Dermis blood vessel endothelial cell (primary cell): ENCODE data around the gene KCNJ14. TPM values are rescaled to one million over a fixed set of nuclear protein-coding genes. Genes with fewer than 3 reads are reported as not detected.

Experiments
- DNase-seq: peaks from one replicate; pipeline ENCODE4 v3.0.0; 2010
- total RNA-seq: library from RNA; depleted of rRNA; stranded (reverse); fragments of >200 nt; gene quantifications from 2 replicates; pipeline ENCODE4 v1.2.3, GENCODE V29; 2014

Gene KCNJ14
- 0.33 and 0.51 TPM in 2 replicates for total RNA-seq

GRCh38 chr19:48455171-48455907, at the start of gene KCNJ14:
Gene KCNJ14 (plus strand): TSS chr19:48455574. CDS start chr19:48461725, 6,151 bp downstream.
- no peak for DNase-seq

- no peak for DNase-seq
Observed at GRCh38 chr19:48405850-48406249, 49.5 kb upstream of the KCNJ14 start.

GRCh38 chr19:48413879-48414587, 41.3 kb upstream of the KCNJ14 start:
- no peak for DNase-seq

DNA sequence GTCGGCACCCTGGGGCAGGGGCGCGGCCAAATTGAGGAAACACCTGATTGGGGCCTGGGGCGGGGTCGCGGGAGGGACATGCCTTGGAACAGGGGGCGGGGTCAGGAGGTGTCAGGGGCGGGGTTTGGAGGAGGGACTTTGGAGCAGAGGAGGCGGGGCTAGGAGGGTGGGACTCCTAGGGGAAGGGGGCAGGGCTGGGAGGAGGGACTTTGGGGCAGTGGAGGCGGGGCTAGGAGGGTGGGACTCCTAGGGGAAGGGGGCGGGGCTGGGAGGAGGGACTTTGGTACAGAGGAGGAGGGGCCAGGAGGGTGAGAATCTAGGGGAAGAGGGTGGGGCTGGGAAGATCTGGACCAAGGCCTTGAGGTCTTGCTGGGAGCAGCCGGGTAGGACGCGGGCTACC, 40.0 kb upstream of the KCNJ14 start:
- DNase-seq = peak; percentile 91

- DNase-seq = no peak
Observed at GRCh38 chr19:48415806-48416221, 39.6 kb upstream of the KCNJ14 start.

- DNase-seq = no peak
Observed at GRCh38 chr19:48417421-48417820, 38.0 kb upstream of the KCNJ14 start.

DNA sequence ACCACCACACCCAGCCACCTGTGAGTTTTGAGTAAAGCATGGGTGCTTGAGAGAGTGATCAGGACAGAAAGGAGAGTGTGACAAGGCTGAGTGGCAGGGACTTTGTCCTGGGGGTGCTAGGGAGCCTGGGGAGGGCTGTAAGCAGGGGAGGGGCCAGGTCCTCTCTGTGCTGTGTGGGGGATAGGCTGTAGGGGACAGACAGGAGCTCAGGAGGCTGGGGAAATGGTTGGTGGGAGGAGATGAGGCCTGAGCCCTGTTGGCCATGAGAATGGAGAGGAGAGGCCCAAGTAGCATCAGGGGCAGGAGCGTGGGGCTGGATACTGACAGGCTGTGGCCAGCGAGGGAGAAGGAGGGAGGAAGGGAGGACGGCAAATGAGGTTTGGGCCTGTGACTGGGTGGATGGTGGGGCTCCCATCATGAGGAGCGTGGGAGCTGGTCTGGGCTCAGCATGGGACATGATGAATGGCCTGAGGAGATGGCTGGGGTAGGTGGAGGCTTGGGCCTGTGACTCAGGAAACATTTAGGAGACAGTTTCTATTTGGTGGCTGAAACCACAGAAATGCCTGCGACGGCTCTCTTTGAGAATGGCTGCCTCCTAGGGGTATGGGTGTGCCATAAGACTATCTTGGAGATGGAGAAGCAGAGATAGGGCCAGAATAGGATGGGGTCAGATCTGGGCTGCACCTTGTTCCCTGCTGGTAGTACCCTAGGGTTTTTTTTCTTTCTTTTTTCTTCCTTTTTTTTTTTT, 36.9 kb upstream of the KCNJ14 start:
- no peak for DNase-seq

DNA sequence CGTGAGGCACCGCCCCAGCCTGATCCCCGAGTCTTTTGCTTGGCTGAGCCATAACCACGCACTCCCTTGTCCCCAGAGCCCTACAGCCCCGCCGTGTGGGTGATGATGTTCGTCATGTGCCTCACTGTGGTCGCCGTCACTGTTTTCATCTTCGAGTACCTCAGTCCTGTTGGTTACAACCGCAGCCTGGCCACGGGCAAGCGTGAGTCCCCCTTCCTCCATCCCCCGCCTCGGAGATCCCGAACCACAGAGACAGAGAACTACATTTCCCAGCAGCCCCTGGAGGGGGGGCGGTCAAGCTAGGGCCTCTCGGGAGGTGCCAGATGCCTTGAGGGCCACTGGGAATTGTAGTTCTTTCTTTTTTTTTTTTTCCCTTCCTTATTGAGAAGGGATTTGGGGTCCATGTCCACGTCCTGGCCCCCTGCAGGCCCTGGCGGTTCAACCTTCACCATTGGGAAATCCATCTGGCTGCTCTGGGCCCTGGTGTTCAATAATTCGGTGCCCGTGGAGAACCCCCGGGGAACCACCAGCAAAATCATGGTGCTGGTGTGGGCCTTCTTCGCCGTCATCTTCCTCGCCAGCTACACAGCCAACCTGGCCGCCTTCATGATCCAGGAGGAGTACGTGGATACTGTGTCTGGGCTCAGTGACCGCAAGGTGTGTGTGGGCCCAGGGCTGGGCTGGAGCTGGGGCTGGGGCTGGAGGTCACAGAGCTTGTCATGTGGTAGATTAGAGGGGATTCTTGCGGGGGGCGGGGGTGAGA, 36.0 kb upstream of the KCNJ14 start:
- DNase-seq = peak; percentile 65

DNA sequence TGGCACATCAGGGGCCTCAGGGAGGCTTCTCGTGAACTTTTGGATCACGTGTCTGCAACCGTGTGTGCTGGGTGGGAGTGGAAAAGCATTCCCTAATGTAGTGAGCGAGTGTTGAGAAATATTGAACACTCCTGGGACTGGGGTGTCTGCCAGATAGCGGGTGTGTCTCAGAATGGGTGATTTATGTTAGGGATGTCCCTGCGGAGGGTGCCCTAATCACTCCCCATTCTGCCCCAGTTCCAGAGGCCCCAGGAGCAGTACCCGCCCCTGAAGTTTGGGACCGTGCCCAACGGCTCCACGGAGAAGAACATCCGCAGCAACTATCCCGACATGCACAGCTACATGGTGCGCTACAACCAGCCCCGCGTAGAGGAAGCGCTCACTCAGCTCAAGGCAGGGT, 33.8 kb upstream of the KCNJ14 start:
- DNase-seq = no peak

GRCh38 chr19:48424694-48425219, 30.6 kb upstream of the KCNJ14 start:
- peak; percentile 74 for DNase-seq

DNA sequence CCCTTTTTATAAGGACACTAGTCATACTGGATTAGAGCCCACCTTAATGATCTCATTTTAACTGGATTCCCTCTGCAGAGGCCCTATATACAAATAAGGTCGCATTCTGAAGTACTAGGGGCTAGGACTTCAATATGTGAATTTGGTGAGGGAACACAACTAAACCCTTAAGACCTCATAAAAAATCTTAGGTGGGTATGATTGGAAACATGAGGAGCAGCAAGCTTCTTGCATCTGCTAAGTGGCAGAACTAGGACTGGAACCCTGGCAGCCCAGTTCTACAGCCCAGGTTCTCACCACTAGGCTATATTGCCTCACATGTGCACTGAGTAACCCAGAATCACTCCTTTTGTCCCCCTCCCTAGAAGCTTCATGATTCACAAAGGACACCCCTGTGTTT, 26.7 kb upstream of the KCNJ14 start:
- no peak for DNase-seq

DNA sequence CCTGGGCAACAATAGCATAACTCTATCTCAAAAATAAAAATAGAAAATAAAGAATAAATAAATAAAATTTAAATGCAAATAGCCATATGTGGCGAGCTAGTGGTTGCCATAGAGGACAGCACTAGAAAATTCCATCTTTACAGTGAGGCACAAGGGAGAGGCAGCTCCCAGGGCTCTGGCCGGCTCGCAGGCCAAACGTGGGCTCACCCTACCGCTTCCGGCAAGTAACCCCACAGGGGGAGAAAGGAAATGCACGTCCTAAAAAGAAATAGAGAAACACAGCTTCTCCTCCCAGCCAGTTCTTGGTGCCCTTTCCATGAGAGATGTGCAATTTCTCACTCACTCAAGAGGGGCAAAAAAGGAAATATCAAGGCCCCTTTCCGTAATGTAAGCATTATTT, 22.0 kb upstream of the KCNJ14 start:
- no peak for DNase-seq

DNA sequence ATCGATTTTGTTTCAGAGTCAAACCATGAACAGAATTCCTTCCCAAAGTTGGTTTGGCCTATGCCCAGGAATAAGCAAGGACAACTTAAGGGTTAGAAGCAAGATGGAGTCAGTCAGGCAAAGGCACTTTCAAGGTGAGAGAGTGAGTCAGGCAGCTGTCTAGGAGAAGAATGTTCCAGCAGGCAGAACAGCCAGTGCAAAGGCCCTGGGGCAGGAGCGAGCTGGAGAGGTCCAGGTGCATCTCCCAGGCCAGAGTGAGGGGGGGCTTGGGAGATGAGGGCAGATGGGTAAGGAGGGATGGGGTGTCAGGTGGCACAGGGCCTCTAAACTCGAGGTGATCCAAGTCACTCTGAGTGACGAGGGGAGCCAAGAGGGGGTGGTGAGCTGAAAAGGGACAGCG, 18.8 kb upstream of the KCNJ14 start:
- no peak for DNase-seq

- DNase-seq = no peak
Observed at GRCh38 chr19:48441360-48442050, 13.9 kb upstream of the KCNJ14 start.

- no peak for DNase-seq
Observed at GRCh38 chr19:48442116-48443035, 13.0 kb upstream of the KCNJ14 start.

DNA sequence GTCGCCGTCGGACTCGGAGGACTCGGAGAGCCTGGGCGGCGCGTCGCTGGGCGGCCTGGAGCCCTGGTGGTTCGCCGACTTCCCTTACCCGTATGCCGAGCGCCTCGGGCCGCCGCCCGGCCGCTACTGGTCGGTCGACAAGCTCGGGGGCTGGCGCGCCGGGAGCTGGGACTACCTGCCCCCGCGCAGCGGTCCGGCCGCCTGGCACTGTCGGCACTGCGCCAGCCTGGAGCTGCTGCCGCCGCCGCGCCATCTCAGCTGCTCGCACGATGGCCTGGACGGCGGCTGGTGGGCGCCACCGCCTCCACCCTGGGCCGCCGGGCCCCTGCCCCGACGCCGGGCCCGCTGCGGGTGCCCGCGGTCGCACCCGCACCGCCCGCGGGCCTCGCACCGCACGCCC, 12.1 kb upstream of the KCNJ14 start:
- DNase-seq = peak; percentile 40

DNA sequence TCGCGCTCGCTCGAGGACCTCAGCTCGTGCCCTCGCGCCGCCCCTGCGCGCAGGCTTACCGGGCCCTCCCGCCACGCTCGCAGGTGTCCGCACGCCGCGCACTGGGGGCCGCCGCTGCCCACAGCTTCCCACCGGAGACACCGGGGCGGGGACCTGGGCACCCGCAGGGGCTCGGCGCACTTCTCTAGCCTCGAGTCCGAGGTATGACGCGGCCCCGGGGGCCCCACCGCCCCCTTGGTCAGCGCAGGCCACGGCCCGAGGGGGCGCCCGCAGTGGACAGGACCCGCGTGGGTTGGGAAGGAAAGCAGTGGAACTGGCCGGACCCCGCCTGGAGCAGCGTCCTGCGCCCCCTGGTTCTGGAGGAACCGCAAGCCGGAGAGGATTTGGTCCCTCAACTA, 11.6 kb upstream of the KCNJ14 start:
- no peak for DNase-seq

- no peak for DNase-seq
Observed at GRCh38 chr19:48444129-48444935, 11.0 kb upstream of the KCNJ14 start.

- DNase-seq = peak; percentile 15
Observed at GRCh38 chr19:48444936-48445200, 10.5 kb upstream of the KCNJ14 start.

DNA sequence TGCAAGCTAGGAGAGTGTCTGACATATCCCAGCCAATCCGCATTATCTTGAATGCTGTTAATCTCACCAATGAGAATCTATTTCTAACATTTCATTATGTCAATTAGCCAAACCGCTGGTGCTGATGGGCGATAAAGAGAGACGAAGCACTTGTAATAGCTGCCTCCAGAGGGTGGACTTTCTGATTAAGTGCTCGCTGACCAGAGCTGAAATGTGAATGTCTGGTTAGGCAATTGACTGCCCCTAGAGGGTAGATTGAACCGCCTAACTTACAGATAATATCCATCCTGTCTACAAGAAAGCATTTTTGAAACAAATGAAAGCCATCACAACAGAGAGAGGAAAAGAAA, 10.1 kb upstream of the KCNJ14 start:
- peak; percentile 93 for DNase-seq
